Panc1 (cell line): ENCODE measurements around the gene F11.

Experiments used
- POLR2AphosphoS5 ChIP-seq: IDR thresholded peaks from 2 replicates; pipeline ENCODE4 v1.6.1; 2012; ENCODE audit warnings: mild to moderate bottlenecking, low read depth, low read length, moderate library complexity
- TF ChIP-seq, protein P1 (sequence below): fragments of 450-650 bp; IDR thresholded peaks from 2 replicates; pipeline ENCODE4 v1.5.1; 2017; ENCODE audit warnings: mild to moderate bottlenecking

DNA sequence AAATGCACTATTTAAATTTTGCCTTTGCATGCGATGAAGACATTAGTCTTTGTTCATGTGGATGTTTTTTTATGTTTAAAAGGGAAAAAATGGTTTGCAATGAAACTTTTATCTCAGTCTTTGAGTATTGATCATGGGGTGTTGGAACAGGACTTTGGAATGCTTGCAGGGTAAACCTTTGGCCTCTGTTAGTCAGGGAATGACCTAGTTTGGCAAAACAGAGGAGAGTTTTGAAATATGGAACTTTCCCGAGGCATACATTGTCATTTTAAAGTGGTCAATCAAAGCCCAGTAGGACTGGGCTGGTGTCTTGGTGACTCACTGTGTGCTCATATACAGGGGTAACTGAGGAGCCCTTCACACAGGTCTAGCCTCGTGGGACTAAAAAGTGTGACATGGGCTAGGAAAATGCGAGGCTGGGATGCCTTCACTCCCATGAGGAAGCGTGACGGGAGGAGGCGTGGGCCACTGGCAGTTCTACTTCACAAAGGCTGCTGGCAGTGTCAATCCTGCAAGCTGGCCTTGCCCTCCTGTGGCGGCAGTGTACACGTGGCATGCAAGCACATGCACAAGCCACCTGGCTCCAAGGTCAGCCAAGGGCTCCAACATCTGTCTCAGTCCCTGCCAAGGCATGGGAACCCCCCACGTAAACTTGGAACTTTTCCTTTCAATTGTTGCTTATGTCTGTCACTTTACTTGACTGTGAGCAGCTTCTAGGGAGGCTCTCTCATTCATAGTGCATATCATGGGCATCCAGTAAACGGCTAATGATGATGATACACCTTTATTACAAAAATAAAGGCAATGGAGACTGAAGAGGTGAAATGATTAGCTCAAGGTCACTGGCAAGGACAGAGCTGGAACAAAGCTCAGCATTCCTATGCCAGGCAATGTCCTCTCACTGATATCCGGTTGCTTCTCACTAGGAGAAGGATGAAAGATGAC is 5.2 kb upstream of the F11 start:
- no peak for TF ChIP-seq POLR2AphosphoS5
- TF ChIP-seq, protein P1, sequence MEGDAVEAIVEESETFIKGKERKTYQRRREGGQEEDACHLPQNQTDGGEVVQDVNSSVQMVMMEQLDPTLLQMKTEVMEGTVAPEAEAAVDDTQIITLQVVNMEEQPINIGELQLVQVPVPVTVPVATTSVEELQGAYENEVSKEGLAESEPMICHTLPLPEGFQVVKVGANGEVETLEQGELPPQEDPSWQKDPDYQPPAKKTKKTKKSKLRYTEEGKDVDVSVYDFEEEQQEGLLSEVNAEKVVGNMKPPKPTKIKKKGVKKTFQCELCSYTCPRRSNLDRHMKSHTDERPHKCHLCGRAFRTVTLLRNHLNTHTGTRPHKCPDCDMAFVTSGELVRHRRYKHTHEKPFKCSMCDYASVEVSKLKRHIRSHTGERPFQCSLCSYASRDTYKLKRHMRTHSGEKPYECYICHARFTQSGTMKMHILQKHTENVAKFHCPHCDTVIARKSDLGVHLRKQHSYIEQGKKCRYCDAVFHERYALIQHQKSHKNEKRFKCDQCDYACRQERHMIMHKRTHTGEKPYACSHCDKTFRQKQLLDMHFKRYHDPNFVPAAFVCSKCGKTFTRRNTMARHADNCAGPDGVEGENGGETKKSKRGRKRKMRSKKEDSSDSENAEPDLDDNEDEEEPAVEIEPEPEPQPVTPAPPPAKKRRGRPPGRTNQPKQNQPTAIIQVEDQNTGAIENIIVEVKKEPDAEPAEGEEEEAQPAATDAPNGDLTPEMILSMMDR = no peak
